Lower lobe of right lung (tissue), 2 donors: ENCODE data around the gene NTM. TPM values are rescaled to one million over a fixed set of nuclear protein-coding genes. Genes with fewer than 3 reads are reported as not detected.

Experiments used
- ATAC-seq, 2 donors: fragments of 200-7000 bp; cut with Tn5 transposase; one replicate each; pipeline ENCODE4 v1.9.1; 2020 to 2022; ENCODE audit warnings: mild to moderate bottlenecking in 2 of 2, moderate library complexity in 2 of 2
- DNase-seq: peaks from one replicate; pipeline ENCODE4 v3.0.0-alpha.2; 2020
- H3K27ac ChIP-seq: fragments of 200-600 bp; one replicate; pipeline ENCODE4 v1.8.0; 2022
- H3K27me3 ChIP-seq: fragments of 200-600 bp; one replicate; pipeline ENCODE4 v1.8.0; 2022; ENCODE audit warnings: low read depth
- H3K36me3 ChIP-seq: fragments of 200-600 bp; one replicate; pipeline ENCODE4 v1.8.0; 2022; ENCODE audit warnings: mild to moderate bottlenecking
- H3K4me1 ChIP-seq: fragments of 200-600 bp; one replicate; pipeline ENCODE4 v1.8.0; 2022
- H3K4me3 ChIP-seq: fragments of 200-600 bp; one replicate; pipeline ENCODE4 v1.8.0; 2022; ENCODE audit warnings: mild to moderate bottlenecking
- H3K9me3 ChIP-seq: fragments of 200-600 bp; one replicate; pipeline ENCODE4 v1.8.0; 2022
- CTCF ChIP-seq: fragments of 200-600 bp; IDR thresholded peaks from one replicate; pipeline ENCODE4 v1.8.0; 2022; ENCODE audit warnings: antibody characterized with exemption, mild to moderate bottlenecking
- intact Hi-C: fragments of 100-400 bp; cut with DNase I; formaldehyde crosslinking; loops from one replicate; pipeline ENCODE4 v1.11.0; 2022
- total RNA-seq: library from RNA; stranded (reverse); fragmentation: NEBNext Ultra II Directional; extraction: Animal tissue kit (Norgen Biotek cat#: 25700); gene quantifications from one replicate; pipeline ENCODE4 v1.2.1, GENCODE V29; 2021
- donor health status: DM: no; HTN: yes; CAD: no; lungs with severe emphysema.

Gene NTM
- total RNA-seq, 1 donor from 2014 or later: 2.3 TPM

GRCh38 chr11:131649856-131650255, 279.4 kb downstream of the NTM start:
- no peak overlapping the region for H3K4me3 ChIP-seq
- no peak overlapping the region for H3K27ac ChIP-seq
- no peaks in the 10 kb centered on the region for H3K36me3 ChIP-seq
- intact Hi-C loops: no loop called here
- TF ChIP-seq CTCF: no peak
- ATAC-seq: no peak
- no peaks in the 10 kb centered on the region for H3K4me1 ChIP-seq
- peaks cover 3% of the 10 kb centered on the region for H3K27me3 ChIP-seq
- no peak for DNase-seq
- H3K9me3 ChIP-seq: no peaks in the 10 kb centered on the region

- TF ChIP-seq CTCF: no peak
- Histone ChIP-seq H3K36me3 (no peaks in the 10 kb centered on the region), H3K4me3 (no peak overlapping the region), H3K4me1 (no peaks in the 10 kb centered on the region), H3K9me3 (no peaks in the 10 kb centered on the region), H3K27ac (no peak overlapping the region), H3K27me3 (peaks cover 3% of the 10 kb centered on the region)
- intact Hi-C loops: no loop called here
- no peak for DNase-seq
- no peak for ATAC-seq
Measured at GRCh38 chr11:131652231-131652630, 281.8 kb downstream of the NTM start.

- Histone ChIP-seq H3K9me3 (no peaks in the 10 kb centered on the region), H3K4me3 (no peak overlapping the region), H3K27ac (no peak overlapping the region), H3K27me3 (peaks cover 3% of the 10 kb centered on the region), H3K36me3 (no peaks in the 10 kb centered on the region), H3K4me1 (no peaks in the 10 kb centered on the region)
- ATAC-seq: no peak
- no peak for TF ChIP-seq CTCF
- DNase-seq: no peak
- intact Hi-C loops: no loop called here
Measured at GRCh38 chr11:131653260-131653659, 282.8 kb downstream of the NTM start.

- H3K36me3 ChIP-seq: no peaks in the 10 kb centered on the region
- intact Hi-C loops: no loop called here
- no peaks in the 10 kb centered on the region for H3K4me1 ChIP-seq
- no peak overlapping the region for H3K27ac ChIP-seq
- DNase-seq: no peak
- no peaks in the 10 kb centered on the region for H3K9me3 ChIP-seq
- no peak overlapping the region for H3K4me3 ChIP-seq
- peaks cover 3% of the 10 kb centered on the region for H3K27me3 ChIP-seq
- TF ChIP-seq CTCF: no peak
- no peak for ATAC-seq
Measured at GRCh38 chr11:131654849-131655248, 284.4 kb downstream of the NTM start.

- no peak for TF ChIP-seq CTCF
- peak in 1 of 2 donors; percentile 11 for ATAC-seq
- H3K27ac ChIP-seq: no peak overlapping the region
- H3K9me3 ChIP-seq: no peaks in the 10 kb centered on the region
- DNase-seq: no peak
- no peaks in the 10 kb centered on the region for H3K36me3 ChIP-seq
- intact Hi-C loops: no loop called here
- H3K4me3 ChIP-seq: no peak overlapping the region
- H3K27me3 ChIP-seq: peaks cover 3% of the 10 kb centered on the region
- H3K4me1 ChIP-seq: no peaks in the 10 kb centered on the region
Measured at GRCh38 chr11:131656179-131656838, 285.9 kb downstream of the NTM start.
